GM12801 (cell line): ENCODE data around the gene APLNR.

ENCODE experiments used
- TF ChIP-seq, protein P1 (sequence below): IDR thresholded peaks from one replicate; pipeline ENCODE4 v1.5.1; 2011; ENCODE audit warnings: control low read depth; ENCODE audit not compliant: insufficient read length; ENCODE audit errors: extremely low read depth

Gene APLNR

DNA sequence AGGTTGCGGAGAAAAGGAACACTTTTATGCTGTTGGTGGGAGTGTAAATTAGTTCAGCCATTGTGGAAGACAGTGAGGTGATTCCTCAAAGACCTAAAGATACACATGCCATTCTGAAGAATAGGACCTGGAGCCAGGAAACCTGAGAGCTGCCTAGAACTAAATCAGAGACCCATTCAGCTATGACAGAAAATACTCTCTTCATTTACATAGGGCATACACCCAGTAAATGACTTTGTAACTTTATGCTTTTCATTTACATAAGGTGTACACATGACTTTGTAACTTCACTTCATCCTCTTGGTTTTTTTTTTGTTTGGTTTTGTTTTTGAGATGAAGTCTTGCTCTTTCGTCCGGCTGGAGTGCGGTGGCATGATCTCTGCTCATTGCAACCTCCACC, 25.1 kb upstream of the APLNR start:
- TF ChIP-seq, protein P1, sequence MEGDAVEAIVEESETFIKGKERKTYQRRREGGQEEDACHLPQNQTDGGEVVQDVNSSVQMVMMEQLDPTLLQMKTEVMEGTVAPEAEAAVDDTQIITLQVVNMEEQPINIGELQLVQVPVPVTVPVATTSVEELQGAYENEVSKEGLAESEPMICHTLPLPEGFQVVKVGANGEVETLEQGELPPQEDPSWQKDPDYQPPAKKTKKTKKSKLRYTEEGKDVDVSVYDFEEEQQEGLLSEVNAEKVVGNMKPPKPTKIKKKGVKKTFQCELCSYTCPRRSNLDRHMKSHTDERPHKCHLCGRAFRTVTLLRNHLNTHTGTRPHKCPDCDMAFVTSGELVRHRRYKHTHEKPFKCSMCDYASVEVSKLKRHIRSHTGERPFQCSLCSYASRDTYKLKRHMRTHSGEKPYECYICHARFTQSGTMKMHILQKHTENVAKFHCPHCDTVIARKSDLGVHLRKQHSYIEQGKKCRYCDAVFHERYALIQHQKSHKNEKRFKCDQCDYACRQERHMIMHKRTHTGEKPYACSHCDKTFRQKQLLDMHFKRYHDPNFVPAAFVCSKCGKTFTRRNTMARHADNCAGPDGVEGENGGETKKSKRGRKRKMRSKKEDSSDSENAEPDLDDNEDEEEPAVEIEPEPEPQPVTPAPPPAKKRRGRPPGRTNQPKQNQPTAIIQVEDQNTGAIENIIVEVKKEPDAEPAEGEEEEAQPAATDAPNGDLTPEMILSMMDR = no peak

- TF ChIP-seq, protein P1 = no peak
These were observed 24.1 kb upstream of the APLNR start for GRCh38 chr11:57260937-57261783.

DNA sequence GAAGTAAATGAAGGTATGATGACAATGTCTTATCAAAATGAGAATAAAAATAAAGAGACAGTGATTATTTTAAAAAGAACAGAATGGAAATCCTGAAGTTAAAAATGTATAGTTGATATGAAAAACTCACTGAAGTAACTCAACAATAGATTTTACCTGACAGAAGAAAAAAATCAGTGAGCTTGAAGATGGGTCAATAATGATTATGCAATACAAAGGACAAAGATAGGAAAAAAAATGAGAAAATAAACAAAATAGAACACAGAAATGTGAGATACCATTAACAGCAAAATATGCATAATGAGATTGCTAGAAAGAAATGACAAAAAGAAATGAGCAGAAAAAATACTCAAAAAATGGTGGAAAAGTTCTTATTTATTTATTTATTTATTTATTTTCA, 19.1 kb upstream of the APLNR start:
- TF ChIP-seq, protein P1 = no peak

DNA sequence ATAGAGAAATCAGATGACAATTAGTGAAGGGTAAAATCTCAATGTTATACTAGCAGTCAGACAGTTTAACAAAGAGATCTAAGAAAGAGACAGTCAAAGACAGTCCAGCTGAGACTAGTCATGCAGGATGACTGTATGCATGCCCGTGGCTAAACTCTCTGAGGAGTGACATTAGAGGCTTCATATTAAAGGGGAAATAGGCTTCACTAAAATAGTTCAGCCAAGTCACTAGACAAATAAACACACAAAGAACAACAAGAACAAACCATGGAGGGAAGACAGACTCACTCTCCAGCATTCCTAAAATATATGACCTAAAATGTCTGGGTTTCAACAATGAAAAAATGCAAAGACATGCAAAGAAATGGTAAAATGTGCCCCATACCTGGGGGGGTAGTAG, 18.6 kb upstream of the APLNR start:
- TF ChIP-seq, protein P1 = no peak

DNA sequence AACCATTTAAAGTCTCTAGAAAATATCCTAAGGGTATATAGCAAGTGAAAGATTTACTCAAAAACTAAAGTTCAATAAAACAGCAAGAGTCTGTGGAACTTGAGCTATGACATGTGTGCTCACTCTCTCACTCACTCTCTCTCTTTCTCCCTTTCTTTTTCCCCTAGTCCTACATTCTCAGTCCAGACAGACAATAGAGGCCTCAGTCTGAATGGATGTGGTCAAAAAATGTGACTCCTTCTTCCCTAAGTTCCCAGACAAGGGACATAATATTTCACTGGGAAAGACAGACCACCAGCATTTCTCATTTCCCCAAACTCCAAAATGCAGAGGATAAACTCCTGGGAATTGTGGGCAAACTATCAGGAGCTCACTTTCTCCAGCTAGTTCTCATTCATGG, 17.6 kb upstream of the APLNR start:
- TF ChIP-seq, protein P1 = no peak

- TF ChIP-seq, protein P1 = no peak
These were observed 14.5 kb upstream of the APLNR start for GRCh38 chr11:57251491-57252104.

DNA sequence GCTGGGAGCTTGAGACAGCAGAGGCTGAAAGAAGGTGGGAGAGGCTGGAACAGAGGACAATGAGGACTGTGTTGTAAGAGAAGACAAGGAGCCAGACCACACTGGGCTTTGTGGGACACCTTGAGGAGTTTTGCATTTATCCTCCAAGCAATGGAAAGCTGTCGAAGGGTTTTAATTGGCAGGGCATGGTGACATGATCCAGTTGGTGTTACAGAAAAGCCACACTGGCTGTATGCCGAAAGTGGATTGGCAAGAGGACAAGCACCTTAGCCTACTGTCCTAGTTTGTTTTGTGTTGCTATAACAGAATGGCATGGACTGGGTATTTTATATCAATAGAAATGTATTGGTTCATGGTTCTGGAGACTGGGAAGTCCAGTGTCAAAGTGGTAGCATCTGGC, 14.0 kb upstream of the APLNR start:
- TF ChIP-seq, protein P1 = no peak
